Right lobe of liver (tissue), 4 donors: ENCODE measurements around the gene FGFR3.

Source experiments
- POLR2A ChIP-seq: fragments of 450-650 bp; IDR thresholded peaks from one replicate; pipeline ENCODE4 v1.6.1; 2017; ENCODE audit warnings: antibody characterized with exemption, mild to moderate bottlenecking
- TF ChIP-seq, protein P1 (sequence below), 4 donors: fragments of 200-600 bp in 3 of 4; fragments of 450-650 bp in 1 of 4; IDR thresholded peaks; one replicate each; pipeline versions ENCODE4 v1.5.1 to v1.8.0; 2016 to 2022; ENCODE audit warnings: antibody characterized with exemption in 4 of 4, mild to moderate bottlenecking in 2 of 4
- donor health status: DM: no; HTN: no; CAD: no.
- donor health status: DM: no; HTN: no; CAD: no.
- donor health status: DM: no; HTN: yes; CAD: no.

DNA sequence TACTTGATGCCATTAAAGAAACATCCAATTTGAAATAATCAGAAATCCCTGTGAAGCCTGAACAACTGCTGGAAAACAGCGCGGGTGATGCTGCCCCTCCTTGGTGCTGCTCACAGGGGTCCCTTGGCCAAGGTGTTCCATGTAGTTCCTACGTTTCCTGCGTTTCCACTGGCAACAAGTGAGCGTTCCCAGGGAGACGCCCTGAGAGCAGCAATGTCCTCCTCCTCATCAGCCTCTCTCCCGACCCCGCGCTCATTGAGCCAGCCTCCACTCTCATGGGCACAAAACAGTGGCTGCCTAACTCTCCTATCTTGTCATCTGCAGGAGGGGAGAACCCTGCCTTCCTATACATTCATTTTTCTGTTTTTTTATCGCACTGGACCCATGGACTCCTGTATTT is 44.0 kb downstream of the FGFR3 start:
- no peak for TF ChIP-seq POLR2A
- TF ChIP-seq, protein P1, sequence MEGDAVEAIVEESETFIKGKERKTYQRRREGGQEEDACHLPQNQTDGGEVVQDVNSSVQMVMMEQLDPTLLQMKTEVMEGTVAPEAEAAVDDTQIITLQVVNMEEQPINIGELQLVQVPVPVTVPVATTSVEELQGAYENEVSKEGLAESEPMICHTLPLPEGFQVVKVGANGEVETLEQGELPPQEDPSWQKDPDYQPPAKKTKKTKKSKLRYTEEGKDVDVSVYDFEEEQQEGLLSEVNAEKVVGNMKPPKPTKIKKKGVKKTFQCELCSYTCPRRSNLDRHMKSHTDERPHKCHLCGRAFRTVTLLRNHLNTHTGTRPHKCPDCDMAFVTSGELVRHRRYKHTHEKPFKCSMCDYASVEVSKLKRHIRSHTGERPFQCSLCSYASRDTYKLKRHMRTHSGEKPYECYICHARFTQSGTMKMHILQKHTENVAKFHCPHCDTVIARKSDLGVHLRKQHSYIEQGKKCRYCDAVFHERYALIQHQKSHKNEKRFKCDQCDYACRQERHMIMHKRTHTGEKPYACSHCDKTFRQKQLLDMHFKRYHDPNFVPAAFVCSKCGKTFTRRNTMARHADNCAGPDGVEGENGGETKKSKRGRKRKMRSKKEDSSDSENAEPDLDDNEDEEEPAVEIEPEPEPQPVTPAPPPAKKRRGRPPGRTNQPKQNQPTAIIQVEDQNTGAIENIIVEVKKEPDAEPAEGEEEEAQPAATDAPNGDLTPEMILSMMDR (IDR thresholded peaks at IDR 0.05), result no peak
